MM.1S (cell line): ENCODE results near the gene SMIM38.

Experiments used
- CTCF ChIP-seq: fragments of 300-600 bp; sonication (generic); IDR thresholded peaks from 2 replicates; pipeline ENCODE4 v1.5.1; 2016; ENCODE audit warnings: antibody characterized with exemption, low read length, mixed read lengths
- EZH2 ChIP-seq: fragments of 300-600 bp; sonication (generic); optimal IDR thresholded peaks from 2 replicates; pipeline ENCODE3; 2017; ENCODE audit warnings: low read depth, mild to moderate bottlenecking, antibody characterized with exemption, low read length, mixed read lengths
- EZH2phosphoT487 ChIP-seq: fragments of 300-600 bp; sonication (generic); IDR thresholded peaks from 2 replicates; pipeline ENCODE4 v1.6.1; 2018; ENCODE audit warnings: antibody characterized with exemption, low read length

GRCh38 chr11:69123593-69124545 lies 31.9 kb upstream of the SMIM38 start:
- TF ChIP-seq CTCF (no peak), EZH2 (no peak), EZH2phosphoT487 (no peak)
